ENCODE results near the gene FAM90A26. TPM values are rescaled to one million over a fixed set of nuclear protein-coding genes. Genes with fewer than 3 reads are reported as not detected.
"Not testable (repeated sequence)": the region's sequence is repeated elsewhere in the genome, so short reads cannot be mapped to it uniquely, and the experiment has no call there.

Gene FAM90A26
- total and polyA plus RNA-seq, 2 of the 8 experiments (the other 6 are each of a cell fraction or from before 2014, with no cell fraction given): not detected

DNA sequence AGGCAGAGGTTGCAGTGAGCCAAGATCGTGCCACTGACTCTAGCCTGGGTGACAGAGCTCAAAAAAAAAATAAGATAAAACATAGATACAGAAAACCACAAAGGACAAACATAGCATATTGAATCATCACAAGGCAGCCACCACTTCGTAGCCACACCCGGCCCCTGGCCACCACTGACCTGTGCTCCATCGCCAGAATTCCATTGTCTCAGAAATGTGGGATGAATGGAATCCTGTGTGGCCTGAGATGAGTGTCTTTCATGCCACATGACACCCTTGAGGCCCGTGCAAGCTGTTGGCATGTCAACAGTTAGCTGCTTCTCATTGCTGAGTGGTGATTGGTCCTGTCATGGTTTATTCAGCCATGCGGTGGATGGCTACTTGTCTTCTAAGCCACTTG lies 10.2 kb upstream of the FAM90A26 start:
- H3K4me1 ChIP-seq (replicated peaks in 1 of 4; ENCODE audit: control insufficient read depth in 3 of 4, insufficient read depth in 4 of 4, low read length in 3 of 4); H4K20me1 ChIP-seq (replicated peaks in 1 of 2; ENCODE audit: control insufficient read depth in 1 of 2, insufficient read depth in 2 of 2, low read length in 2 of 2); H3K4me2 ChIP-seq (ENCODE audit: insufficient read depth in 1 of 2, low read depth in 2 of 2, low read length in 2 of 2); H3K4ac ChIP-seq (replicated peaks; ENCODE audit: insufficient read length, low read depth, low read length); CTCF ChIA-PET (ENCODE audit: partially characterized antibody); H2BK15ac ChIP-seq (ENCODE audit: low read length); H3K36me3 ChIP-seq (ENCODE audit: control insufficient read depth in 2 of 4, insufficient read depth in 4 of 4, low read length in 3 of 4); H2AFZ ChIP-seq (ENCODE audit: low read length); H3K14ac ChIP-seq (ENCODE audit: insufficient read length); H2BK12ac ChIP-seq (ENCODE audit: low read depth, low read length); H3K56ac ChIP-seq (replicated peaks; ENCODE audit: insufficient read length, low read depth, low read length); H3K18ac ChIP-seq (ENCODE audit: extremely low read depth, low read length); H3K79me1 ChIP-seq (ENCODE audit: low read depth, low read length); H4K5ac ChIP-seq (ENCODE audit: insufficient read length, low read depth, low read length); H2BK20ac ChIP-seq (ENCODE audit: low read length); H2BK120ac ChIP-seq (replicated peaks; ENCODE audit: low read depth, low read length); H3K27me3 ChIP-seq (replicated peaks in 1 of 4; ENCODE audit: control insufficient read depth in 3 of 4, extremely low read depth in 1 of 4, insufficient read depth in 3 of 4, low read length in 3 of 4); H4K91ac ChIP-seq (replicated peaks; ENCODE audit: insufficient read length, low read length); H3K23me2 ChIP-seq (ENCODE audit: low read depth, low read length); FAIRE-seq; H3K23ac ChIP-seq (ENCODE audit: insufficient read length); H2BK5ac ChIP-seq (ENCODE audit: low read depth, low read length); H2AK5ac ChIP-seq (ENCODE audit: low read depth, low read length); H4K8ac ChIP-seq (ENCODE audit: extremely low read depth, insufficient read depth, low read length); POLR2A ChIA-PET (ENCODE audit: partially characterized antibody); H3K27ac ChIP-seq (ENCODE audit: low read depth, low read length); H3K79me2 ChIP-seq (ENCODE audit: control insufficient read depth in 1 of 2, insufficient read depth in 2 of 2, low read length in 2 of 2); DNase-seq (ENCODE audit: low read depth in 1 of 2, low spot score in 2 of 2); H3K9ac ChIP-seq (replicated peaks in 1 of 4; ENCODE audit: extremely low read depth in 1 of 4, low read depth in 3 of 4, low read length in 3 of 4); H3K4me3 ChIP-seq (ENCODE audit: extremely low read depth in 1 of 4, insufficient read depth in 2 of 4, low read depth in 3 of 4, low read length in 4 of 4): not testable (repeated sequence)
- WGBS, 2 experiments (ENCODE audit: extremely low coverage in 1 of 2, insufficient coverage in 1 of 2, insufficient read length in 1 of 2, insufficient replicate concordance in 2 of 2, low coverage in 1 of 2, low lambda C conversion rate in 2 of 2, missing lambda C conversion rate in 1 of 2): 100% methylated on average over 1 of the region's 6 CpGs; no CpG with 5 or more reads in 1 of the 2 experiments
- peaks cover 4 to 64% of the 10 kb centered on the region in 2 experiments; a peak in 2 of 4 replicates for H3K9me3 ChIP-seq (ENCODE audit: insufficient read depth in 2 of 2, low read depth in 1 of 2, low read length in 1 of 2)
